GM19099 (cell line): ENCODE data around the gene CARD16.
"Not testable (repeated sequence)": the region's sequence is repeated elsewhere in the genome, so short reads cannot be mapped to it uniquely, and the experiment has no call there.

ENCODE experiments used
- POLR2A ChIP-seq: IDR thresholded peaks from 3 replicates; pipeline ENCODE4 v1.6.1; 2011; ENCODE audit warnings: low read depth; ENCODE audit not compliant: insufficient read length; ENCODE audit errors: extremely low read depth

The CARD16 gene

DNA sequence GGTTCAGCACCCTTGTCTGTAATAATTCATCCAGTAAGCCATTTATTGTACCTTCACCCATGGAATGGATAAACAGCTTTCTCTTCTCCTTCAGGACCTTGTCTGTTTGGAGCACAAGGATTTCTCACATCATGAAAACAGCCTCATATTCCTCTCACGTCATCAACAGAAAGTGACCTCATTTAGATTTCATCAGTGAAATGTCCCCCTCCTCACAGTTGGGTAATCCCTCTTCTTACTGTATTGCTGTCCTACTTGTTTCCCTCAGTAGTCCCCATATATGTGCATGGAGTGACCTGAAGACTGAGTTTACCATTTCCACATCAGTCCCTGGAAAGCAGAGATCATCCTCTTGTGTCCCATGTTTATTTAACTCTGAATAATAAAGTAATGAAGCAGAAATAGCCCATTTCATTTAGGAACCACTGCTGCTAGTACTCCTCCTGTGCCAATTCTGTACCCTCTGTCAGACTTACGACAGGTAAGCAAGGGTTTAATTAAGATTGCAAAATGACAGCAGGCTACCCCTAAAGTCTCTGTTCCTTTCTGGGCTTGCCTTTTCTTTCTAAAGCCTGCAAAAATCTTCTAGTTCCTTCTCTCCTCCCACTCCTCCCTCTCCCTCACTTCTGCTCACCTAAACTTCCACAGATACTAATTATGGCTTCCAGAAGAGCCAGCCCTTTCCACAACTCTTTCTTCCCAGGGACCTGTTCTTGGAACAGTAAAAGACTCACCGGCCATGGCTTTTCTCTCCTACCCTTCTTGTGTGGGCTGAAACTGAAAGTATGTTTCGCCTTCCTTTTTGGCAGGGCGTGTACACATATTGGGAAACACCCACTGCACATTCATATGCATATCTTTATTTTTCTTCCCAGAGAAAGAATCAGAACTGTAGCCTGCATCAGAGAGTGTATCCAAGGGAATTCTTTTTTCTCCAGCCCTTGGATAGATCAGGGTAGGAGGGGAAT is at the start of gene CARD16:
CARD16 (minus strand) TSS at position 779 of the 968 bp plus-strand sequence; CDS start at position 741, 38 bp downstream.
- not testable (repeated sequence) for TF ChIP-seq POLR2A

DNA sequence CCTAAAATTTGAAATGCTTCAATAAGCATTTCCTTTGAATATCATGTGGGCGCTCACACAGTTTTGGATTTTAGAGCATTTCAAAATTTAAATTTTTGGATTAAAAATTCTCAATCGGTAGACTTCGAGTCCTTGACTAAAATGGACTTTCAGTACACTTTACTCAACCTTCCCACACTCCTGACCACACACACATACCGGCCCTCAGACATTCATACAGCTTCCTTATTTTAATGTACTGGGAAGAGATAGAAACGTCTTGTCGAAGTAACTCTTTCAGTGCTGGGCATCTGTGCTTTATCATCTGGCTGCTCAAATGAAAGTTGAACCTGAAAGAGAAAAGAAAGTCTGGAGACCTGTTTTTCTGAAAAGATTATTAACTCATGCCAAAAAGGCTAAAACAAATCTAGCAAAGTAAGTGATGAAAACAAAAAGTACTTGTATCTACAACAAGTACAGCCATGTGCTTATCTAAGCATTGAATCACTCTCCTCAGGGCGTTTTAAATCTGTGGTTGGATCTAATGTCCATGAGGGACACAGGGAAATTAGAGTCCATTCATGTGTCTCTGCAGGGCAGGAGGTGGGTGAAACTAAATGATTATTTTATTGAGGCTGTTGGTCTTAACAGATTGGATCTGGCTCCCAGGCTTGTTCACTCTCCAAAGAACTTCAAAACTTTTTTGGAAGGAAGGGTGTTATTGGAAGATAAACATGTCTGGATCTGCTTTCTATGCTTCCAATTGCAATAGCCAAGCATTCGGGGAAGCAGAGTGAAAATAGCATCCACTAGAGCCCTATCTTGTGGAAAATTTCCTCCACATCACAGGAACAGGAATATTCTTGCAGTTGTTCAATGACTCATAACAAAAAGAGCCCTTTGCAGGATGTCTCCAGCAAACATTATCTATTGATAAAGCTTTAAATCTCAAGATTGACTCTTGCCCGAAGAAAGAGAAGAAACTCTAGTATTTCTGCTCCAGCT is 47.4 kb upstream of the CARD16 start:
- TF ChIP-seq POLR2A, result no peak

- TF ChIP-seq POLR2A, result no peak
Observed at GRCh38 chr11:105081412-105082150, 36.4 kb upstream of the CARD16 start.

- no peak for TF ChIP-seq POLR2A
Observed at GRCh38 chr11:105078283-105078682, 33.1 kb upstream of the CARD16 start.

GRCh38 chr11:105074166-105074530 is 29.0 kb upstream of the CARD16 start:
- no peak for TF ChIP-seq POLR2A

DNA sequence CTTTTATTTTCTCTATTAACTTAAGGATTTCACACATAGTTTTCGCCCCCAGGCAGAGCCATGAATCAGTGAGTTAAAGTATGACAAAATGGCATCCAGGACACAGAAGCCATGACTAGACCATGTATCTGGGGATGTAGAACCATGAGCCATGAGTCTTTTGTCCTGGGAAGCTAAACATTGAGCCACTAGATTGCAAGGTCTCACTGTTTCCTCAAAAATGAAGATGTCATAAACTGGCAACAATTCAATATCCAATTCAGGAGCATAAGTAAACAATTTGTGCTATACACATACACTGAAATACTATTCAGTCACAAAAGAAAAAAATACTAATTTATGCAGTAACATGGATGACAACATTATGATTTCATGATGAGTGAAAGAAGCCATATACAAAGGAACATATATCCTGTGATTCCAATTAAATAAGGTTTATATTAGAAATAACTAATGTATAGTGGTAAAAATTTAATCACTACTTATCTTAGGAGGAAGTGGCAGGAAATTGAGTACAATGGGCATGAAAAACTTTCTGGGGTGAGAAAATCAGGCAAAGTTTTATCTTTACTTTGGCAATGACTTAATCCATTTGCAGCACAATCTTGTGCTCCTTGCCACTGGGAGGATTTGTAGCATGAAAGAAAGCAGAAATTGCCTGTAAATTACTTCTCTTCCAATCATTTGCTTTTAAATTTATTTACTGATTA is 28.5 kb upstream of the CARD16 start:
- TF ChIP-seq POLR2A, result no peak

- no peak for TF ChIP-seq POLR2A
Observed at GRCh38 chr11:105071089-105071732, 26.1 kb upstream of the CARD16 start.

DNA sequence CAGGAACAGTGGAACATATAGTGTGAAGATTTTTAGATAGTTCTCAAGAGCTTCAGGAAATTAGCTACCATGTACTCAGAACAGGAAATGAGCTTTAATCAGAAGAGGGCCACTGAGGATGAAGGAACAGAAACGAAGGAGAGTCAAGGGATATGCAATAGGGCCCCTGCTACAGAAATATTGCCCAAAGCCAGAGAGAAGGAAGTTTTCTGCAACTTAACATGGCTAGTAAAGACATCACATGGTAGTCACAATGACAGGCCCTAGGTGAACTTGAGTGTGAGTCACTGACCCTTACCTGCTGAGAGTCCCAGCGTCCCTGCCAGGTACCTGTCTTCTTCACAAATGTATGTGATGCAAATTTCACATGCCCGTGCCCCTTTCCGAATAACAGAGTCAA is 25.2 kb upstream of the CARD16 start:
- TF ChIP-seq POLR2A, result no peak

DNA sequence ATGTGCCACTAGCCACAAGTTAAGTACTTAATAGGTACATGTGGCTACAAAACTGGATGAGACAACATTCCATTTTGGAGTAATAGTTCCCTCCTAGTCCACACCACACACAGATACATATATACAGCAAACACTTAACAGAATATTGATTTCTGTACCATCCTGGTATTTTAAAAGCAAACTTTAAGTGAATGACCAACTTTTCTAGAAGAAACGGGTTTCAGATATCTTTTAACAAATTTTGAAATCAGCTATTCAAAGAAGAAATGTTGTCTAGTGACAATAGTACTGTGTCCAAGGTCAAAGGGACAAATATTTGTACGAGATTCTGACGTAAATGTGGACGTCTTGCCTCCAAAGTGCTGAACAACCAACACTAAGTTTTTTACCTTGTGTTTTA is 12.3 kb upstream of the CARD16 start:
- no peak for TF ChIP-seq POLR2A

GRCh38 chr11:105056446-105056845 is 11.3 kb upstream of the CARD16 start:
- TF ChIP-seq POLR2A, result no peak

GRCh38 chr11:105054723-105055493 is 9.8 kb upstream of the CARD16 start:
- TF ChIP-seq POLR2A, result no peak

GRCh38 chr11:105052487-105052886 is 7.4 kb upstream of the CARD16 start:
- TF ChIP-seq POLR2A, result no peak

DNA sequence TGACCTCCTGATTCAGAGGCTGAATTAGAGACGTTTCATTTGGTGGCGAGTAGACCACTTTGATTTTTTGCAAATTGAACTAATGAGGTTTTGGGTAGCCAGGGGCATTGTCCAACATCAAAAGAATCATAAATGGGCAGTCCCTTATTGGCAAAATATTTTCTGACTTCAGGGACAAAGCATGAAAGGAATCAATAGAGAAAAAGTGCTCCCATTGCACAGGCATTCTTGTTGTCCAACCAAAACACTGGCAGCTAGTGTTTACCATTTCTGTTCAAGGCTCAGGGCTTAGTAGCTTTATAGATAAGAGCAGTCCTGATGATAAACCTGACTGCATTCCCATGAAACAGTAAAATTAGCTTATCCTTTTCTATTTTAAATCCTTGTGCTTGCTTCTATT is 6.4 kb upstream of the CARD16 start:
- no peak for TF ChIP-seq POLR2A

- no peak for TF ChIP-seq POLR2A
Observed at GRCh38 chr11:105049481-105049880, 4.3 kb upstream of the CARD16 start.
